Activated CD4-positive, alpha-beta T cell treated with anti-CD3 and anti-CD28 coated beads, Interleukin-10, Interleukin-2, amounts not matched to agents 100 ng/mL and 50 ng/mL, durations not matched to agents 16 hours and 8 hours (primary cell): ENCODE measurements around the gene GNB1L.
A peak's percentile ranks its signal among the peaks of the same experiment; 100 is the strongest.

Experiments used
- DNase-seq: peaks from one replicate; pipeline ENCODE4 v3.0.0-alpha.2; 2020

Gene GNB1L

DNA sequence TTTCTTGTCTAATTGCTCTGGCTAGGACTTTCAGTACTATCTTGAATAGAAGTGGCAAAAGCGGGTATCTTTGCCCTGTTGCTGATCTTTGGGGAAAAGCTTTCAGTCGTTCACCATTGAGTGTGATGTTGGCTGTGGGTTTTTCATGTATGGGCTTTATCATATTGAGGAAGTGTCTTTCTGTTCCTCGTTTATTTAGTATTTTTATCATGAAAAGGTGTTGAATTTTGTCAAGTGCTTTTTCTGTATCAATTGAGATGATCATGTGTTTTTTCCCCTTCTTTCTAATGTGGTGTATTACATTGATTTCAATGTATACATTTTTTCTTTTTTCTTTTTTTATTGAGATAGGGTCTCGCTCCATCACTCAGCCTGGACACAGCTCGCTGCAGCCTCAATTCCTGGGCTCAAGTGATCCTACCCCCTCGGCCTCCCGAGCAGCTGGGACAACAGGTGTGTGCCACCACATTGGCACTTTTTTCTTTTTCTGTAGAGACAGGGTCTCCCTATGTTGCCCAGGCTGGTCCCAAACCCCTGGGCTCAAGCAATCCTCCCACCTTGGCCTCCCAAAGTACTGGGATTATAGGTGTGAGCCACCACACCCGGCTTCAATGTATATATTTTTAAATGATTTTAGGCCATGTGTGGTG is 5.3 kb upstream of the GNB1L start:
- no peak for DNase-seq

DNA sequence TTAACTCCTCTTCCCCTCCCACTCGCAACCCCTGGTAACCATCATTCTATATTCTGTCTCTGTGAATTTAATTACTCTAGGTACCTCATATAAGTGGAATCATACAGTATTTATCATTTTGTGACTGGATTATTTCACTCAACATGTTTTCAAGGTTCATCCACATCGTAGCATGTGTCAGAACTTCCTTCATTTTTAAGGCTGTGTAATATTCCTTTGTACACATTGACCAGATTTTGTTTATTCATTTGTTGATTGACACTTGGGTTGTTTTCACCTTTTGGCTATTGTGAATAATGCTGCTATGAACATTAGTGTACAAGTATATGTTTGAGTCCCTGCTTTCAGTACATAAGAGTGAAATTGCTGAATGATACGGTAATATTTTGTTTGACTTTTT is 2.7 kb upstream of the GNB1L start:
- no peak for DNase-seq

DNA sequence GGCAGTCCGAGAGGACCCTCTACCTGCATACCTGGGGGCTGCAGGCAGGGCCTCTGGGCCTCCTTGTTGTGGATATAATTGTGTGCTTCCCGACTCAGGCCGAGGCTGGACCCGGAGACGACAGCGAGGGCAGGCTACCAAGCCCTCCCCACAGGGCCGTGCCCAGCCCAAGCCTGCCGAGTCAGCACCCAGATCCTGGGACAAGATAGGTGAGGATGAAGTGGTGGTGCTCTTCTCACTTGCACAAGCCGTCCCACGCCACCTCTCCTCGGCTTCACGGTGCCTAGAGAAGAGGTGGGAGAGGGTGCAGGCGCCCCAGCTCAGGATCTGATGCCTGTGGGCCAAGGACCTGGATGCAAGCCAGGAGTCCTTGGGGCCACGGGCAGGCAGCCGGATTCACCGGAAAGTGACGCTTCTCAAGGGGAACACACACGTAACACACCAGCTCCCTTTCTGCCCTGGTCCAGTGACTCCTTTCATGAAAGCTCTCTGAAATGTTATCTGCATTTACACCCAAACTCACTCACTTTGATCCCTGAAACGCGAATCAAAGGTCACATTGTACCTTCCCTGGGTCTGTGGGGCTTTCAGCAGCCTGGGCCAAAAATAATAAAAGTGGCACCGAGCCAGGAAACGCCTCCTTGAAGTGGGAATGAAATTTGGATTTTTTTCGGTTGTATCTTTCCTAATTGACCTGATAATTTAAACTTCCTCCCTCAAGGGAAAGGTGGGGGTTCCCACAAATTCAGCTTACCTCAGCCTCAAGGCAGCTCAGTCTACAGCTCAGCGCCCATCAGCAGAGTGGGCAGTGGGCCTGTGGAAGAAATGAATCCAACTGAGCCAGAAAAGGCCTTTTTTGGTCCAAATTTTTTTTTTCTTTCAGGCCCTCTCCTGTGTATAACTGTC is 1.1 kb upstream of the GNB1L start:
- DNase-seq: peak; percentile 78

DNA sequence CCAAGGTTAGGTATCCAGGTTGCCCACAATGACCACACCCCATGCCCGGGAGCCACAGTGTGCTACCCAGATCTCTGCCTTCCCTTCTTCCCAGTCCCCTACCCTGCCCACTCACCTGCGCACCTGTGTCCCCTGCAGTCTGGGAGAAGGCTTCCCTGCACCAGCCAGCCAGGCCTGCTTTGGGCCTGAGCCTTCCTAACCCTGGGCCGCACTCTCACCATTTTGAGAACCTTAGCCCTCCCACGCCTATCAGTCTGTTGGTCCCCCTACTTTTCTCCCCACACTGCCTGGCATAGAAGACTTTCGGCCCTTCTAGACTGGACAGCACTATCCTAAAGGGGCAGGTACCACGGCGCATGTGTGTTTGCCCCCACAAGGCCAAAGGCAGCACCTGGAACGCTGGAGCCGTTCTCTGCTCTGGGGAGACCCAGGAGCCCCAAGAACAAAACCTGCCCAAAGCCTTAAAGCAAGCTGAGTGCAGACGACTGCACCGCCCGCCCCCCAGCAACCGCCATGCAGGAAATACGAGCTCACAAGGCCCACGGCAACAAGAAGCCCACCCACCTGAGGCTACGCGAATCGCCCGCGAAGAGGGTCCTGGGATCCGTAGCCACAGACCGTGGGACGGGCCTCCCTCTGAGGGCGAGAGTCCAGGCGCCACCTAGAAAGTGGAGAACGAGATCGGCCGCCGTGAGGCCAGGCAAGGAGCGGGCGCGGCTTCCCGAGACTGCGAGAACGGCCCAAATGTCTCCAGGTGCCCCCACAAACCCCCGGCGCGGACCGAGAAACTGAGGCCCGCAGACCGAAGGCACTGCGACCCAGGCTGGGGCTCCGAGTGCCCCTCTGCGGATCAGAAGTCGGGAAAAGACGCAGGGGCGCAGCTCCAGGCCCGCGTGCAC is 546 bp downstream of the GNB1L start:
- no peak for DNase-seq

DNA sequence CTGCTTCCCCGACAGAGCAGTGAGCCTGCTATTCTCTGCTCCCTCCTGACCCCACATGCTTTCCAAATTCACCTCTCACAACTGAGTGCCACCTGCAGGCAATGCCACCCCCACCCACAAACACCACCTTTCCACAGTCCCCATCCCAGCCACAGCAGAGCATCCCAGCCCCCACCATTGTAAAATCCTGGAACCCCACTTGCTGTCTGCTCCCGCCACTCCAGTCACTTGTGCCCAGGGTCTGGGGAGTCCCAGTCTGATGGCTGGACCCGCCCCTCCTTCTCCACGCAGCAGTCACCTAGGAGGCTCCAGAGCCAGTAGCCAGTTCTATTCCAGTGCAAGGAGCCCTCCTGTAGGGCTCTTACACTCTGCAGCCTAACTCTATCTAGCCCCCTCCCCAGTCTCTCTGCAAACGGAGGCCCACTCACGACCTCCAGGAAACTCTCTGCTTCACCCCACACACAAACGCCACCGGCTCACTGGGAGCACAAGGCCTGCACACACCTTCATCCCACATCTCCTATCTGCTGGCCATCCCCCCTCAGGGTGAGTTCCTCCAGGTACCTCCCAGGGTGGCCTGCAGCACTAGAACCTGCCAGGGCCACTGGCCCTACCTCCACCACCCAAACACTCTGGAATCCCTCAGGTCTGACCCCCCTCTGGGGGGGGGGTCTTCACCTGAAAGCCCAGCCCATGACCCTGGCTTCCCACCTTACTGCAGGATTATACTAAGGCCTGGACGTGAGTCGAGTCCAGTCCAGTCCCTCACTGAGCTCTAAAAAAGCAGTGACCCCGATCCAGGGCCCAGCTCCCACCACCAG is 1.4 kb downstream of the GNB1L start:
- no peak for DNase-seq

DNA sequence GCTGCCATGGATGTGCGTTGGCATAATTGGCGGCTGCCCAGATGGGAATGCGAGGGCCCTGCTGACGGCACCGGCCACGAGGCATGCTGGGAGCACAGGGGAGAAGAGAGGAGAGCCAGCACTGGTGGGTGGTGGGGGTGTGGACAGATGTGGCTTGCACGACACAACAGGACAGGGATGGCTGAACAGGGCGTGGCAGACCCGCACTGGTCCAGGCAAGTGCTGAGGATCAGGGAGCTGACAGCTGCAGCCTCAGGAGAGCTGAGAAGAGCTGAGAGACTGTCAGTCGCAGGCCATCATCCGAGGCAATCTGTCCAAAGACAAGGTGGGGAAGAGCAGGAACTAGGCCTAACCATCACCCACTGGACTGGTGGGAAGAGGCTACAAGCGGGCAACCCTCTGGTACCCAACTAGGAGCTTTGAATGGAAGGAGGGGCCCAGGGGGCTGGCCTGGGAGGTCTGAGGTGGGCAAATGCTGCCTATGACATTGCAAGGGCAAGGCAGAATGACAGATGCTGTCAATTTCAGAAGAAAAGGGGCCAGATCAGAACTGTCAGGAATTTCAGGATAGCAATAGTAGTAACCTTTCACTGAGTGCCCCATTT is 2.4 kb downstream of the GNB1L start:
- DNase-seq: no peak

DNA sequence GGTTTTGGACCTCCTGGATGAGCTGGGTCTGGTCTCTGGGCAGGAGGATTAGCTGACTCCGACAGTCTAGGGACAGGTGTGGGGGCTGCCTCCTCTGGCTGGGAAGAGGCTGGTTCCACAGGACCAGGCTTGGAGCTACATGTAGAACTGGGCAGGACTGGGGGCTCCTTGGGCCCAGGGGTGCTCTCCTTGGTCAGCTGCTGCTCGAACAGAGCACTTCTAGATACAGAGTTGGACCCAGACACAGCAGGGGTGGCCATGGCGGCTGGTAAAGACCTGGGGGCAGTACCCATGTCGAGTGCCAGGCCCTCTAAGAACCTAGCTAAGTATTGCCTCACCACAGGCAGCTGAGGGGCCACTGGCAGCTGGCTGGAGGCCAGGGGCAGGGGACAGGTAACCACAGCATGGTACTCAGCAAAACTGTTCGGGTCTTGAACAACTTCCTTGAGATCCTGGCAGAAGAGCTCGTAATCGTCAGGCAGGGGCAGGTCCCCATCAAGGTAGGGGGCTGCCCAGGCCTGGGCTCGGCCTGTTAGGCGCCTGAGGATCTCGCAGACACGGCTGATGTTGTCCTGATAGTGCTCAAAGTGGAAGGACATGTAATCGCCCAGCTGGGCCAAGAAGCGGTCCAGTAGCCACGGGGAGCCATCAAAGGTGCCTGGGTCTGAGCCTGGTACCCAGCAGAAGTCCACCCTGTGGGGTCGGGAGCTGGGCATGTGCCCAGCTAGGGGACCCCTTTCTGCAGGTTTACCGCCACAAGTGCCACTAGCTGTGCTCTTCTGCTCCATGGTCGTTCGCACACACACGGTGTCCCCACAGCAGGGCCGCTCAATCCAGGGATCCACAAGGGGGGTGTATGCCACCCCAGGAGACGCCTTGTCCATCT is 3.1 kb downstream of the GNB1L start:
- DNase-seq: no peak

DNA sequence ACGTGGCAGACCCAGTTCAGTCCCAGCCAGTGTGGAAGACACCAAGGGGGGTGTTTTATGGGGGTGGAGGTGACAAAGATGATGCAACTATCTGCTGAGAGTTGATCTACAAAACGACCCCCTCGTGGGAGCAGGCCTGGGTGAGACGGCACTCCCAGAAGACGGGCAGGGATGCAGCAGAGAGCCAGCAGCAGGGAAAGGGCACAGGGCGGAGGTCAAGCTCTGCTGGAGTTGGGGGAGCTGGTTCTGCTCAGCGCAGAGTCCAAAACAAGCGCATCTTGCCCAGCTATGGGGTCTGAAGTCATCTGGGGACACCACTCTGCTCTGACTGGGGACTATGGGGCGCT is 3.9 kb downstream of the GNB1L start:
- no peak for DNase-seq

DNA sequence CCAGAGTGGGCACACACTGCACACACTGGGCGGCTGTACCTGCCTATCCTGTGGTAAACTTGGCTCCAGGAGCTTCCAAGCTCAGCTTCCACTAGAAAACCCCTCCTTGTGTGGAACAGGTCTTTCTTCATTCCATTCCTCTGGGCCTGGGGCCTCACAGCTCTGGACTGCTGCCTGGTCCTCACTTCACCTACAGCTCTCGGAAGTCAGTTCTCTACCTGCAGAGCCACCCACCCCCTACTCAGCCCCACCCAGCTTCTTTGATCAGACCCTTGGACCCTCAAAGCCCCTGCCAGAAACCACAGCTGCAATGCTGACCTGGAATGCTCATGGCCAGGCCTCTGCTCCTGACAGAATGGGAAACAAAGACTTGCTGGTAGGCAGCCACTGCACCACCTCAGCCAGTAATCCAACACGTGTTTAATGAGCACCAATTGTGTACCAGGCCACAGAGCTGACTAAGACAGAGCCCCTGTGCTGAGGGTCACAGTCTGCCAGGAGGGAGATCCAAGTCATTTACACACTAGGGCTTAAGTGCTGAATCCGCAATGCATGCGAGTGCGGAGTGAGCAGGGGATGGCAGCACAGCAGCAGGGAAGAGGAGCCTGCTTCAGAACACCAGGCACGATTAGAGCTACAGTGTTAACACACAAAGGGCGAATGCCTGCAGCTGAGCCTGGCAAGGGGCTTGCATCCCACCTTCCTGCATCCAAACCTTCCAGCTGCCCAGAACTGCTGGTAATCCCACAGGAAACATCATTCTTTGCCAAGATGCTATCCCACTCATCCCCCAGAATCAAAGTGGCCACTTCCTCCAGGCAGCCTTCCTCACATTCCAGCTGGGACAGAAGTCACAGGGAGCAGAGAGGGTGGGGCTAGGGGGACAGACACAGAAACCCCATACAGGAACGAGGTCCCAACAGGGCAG is 4.6 kb downstream of the GNB1L start:
- no peak for DNase-seq

DNA sequence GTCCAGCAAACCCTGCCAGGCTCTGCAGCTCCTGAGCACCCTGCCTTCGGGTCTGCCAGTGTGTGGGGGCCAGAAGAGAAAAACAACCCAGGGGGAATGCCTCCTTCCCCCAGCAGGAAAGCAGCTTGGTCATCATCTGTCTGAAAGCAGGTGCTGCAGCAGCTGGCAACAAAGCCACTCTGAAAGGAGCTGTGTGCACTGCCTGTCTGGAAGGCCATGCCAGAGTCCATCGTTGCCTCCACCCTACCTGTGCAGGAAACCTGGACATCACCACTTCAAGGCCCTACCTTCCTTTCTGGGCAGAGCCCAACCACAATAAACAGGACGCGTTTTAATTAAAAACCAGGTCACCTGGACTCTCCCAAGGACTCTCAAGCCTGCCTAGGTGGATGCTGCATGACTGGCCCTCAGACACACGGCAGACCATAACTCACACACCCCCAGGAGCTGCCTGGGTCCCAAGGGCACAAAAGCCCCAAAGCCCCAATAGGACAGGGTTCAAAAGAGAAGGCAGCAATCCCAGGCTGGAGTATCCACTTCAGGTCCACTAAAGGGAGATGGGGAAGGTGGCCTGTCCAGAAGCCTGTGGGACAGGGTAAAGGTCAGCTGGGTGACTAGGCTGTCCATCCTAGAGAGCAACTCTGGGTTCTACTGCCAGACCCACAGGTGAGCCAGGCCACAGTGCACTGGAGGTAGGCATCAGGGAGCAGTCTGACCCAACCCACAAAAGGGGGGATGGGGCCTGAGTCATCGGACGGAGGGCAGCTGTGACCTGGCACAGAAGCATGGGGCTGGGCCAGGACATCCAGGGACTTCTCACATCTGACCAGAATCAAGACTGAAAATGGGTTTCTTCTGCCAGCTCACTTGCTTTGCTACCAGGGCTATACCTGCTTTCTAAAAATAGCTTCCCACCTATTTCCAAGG is 6.1 kb downstream of the GNB1L start:
- DNase-seq: no peak

DNA sequence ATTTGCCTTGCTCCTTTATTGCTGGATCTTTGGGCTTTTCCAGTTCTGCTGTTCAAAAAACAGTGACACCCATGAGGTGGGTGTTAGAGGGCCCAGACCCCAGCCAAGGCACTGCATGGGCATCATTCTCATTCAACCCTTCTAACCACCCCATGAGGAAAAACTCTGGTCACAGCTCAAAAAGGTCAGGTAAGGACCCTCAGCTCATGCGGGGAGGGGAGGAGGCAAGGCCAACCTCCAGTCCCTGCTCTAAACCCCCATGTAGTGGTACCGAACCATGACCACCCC is 7.4 kb downstream of the GNB1L start:
- DNase-seq: no peak

DNA sequence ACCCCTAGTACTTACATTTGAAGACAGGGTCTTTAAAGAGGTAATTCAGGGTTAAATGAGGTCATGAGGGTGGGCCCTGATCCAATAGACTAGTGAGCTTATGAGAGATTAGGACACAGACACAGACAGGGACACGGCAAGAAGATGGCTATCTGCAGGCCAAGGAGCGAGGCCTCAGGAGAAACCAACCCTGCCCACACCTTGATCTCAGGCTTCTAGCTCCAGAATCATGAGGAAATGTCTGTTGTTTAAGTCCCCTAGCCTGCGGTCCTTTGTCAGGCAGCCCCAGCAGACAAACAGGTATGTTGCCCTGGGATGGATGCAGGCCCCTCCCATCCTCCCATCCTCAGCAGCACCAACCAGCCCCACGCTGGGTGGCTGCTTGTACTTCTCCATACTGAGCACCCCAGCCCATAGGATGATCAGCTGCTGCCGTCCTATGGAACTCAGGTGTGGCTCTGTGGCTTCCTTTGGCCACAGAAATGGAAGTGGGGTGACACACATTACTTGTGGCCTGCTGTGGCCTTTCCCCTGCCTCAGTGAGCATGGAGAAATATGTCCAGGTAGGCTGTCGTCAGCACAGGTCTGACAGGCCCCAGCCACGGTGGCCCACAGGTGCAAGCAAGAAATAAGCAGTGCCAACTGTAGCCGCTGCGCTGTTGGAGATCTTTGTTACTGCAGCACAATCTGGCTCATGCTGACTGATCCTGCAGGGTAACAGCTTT is 7.9 kb downstream of the GNB1L start:
- no peak for DNase-seq

DNA sequence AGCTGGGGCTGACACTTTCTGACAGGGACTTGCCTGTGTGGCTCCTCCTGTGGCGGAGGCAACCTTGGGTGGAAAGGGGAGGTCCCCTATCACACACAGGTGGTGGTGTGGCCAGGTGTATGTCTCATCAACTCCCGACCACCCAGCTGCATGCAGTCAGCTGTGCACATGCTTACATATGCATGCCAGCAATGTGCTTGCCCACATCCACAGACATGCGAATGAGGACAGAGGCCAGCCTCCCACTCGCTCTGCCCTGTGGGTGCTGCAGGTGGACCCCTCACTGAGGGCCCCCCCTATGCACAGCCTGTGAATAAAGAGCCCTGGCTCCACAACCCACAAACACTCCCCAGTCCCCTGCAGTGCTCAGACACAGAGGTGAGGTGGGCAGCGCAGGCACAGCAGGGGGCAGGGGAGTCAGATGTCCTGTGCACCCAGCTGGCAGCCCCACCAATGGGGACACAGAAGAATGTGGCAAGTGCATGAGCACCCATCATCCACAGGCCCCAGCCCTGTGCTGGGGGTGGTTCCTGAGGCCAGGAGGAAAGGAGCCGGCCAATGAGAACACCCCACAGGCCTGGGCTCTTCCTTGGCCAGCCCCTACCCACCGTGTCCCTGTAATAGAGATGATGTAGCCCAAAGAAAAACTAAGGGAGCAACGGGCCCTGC is 9.5 kb downstream of the GNB1L start:
- no peak for DNase-seq

DNA sequence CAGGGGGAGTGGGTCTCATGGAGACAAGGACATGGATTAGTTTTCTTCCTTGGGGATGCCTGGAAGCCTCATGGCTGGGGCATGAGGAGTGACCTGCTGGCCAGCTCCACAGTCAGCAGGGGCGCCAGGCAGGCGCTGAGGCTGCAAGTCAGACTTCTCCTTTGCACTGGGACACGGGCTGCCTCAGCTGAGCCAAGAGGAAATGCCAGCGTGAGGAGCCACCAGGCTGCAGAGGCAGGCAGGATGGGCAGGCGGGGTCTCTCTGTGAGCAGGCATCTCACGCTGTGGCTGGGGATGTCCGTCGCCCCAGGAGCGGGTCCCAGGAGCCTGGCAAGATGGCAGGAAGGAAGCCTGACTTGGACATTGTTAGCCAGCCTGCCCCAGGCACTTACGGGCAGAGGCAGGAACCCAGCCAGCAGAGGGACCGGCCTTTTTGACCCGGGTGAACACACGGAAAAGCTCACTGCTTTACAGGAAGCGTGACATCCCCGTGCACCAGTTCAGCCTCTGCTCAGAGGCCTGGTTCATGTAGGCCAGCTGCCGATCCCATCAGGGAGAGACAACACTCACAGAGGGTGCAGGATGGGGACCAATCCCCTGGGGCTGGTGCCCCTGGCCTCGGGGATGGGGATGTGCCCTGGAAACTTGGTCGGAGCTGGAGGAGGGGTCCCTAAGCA is 10.2 kb downstream of the GNB1L start:
- DNase-seq: peak; percentile 23

DNA sequence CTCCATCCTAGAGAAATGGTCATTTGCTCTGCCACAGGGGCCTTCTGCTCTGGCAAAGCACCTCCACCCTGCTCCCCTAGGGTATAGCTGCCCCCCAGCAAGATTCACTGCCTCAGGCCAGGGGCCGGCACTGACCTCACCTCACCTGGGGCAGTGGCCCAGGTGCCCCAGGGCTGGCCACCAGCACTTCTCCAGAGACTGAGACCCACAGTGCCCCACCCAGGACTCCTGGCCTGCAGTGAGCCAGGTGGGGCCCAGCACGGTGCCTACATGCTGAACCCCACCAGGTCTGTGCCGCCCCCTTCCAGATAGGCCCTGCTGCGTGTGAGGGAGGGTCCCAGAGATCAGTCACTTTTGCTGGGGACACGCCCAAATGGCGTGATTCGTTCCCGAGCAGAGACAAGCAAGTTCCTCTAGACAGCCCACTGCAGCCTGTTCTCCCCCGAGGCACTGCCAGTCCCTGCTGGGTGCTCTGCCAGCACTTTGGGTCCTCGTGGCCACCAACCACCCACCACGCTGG is 10.8 kb downstream of the GNB1L start:
- DNase-seq: no peak

DNA sequence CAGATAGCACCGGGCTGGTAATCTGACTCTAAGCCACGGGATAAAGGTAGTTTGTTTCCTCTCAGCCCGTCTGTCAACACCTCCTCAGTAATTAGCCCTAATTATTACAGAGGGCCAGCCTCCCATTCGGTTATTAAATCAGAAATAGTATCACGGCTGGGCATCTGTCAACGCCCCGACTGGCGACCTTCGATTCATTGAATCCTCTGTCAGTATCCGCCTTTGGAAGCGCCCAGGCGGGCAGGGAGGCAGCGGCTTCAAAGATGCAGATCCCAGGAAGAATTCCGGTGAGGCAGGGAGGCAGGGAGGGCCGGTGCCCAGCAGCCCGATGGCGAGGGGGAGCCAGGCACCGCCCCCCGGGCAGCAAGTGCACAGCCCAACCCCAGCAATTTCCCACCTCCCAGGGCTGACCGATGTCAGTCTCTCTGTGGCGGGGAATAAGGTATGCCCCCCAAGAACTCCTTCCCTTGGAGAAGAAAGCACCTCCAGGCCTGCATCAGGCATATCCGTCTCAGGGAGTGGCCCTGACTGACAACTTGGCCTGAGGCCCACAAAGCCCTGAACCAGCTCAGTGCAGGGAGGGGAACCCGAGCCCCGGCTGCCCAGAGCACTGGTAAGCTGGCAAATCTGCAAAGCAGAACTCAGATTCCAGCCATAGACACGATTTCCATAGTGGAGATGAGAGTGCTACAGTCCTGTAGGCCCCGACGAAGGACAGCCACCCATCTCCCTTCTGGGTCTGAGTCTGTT is 11.4 kb downstream of the GNB1L start:
- no peak for DNase-seq
